ENCODE measurements around the gene BHLHE41.
A peak's percentile ranks its signal among the peaks of the same experiment; 100 is the strongest.

BHLHE41 gene

DNA sequence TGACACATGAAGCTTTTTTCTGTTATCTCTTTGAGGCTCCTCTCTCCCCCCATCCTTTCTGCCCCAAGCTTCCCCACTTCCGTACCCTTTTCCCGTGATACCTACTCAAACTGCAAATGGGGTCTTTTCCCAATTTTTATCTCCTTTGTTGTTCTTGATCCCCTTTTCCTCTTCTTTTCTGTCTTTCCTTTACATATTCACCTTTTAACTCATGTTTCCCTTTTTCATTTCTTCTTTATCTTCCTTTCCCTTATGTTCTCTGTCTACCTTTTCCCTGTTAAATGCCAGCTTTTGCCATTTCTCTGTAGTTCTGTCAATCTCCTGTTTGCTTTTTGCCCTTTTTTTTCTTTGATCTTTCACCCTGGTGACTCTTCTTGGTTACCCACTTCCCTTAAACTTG lies 2.6 kb upstream of the BHLHE41 start:
- in situ Hi-C loops (cut with MboI; ENCODE audit: low sequenced_read_pairs) = no loop called here
- H3K4me1 ChIP-seq = peaks cover 9% of the 10 kb centered on the region
- H3K4me3 ChIP-seq = no peak overlapping the region

DNA sequence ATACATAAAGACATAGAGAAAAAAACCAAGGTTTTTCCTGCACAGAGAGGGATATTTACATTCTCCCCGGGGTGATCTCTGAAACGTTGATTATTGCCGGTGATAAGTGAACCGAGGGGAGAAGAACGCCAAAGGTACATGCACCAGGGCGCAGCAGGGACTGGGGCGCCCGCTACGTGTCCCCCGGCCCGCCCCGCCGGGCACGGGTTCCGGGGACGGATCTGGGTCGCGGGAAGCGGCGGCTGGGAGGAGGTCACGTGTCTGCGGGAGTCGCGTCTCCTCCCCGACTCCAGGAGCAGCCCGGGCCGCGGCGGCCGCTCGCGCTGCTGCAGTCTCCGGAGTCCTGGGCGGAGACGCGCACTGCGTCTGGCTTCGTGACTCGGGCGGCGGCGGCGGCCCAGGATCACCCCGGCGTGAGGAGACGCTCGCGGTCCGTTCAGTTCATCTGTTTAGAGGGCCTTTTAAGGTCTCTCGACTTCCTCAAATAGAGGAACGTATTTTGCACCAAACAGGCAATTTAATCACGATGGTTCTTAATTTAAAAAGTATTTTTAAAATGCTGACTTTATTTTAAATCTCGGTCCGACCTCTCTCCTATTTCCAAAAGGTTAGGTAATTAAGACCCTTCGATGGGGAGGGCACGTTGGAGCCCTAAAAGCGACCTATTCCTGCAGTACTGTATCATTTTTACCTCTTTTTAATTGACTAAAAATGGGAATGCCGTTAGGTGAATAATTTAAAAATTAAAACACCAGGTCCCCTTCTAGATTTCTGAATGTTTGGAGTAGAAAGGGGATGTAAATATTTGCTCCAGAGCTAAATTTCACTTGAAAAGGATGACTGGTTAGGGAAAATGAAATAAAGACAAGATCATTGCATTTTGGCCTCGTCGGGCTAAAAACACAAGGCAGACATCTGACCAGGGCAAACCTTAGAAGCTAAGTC lies 1.8 kb upstream of the BHLHE41 start:
- Histone ChIP-seq H3K27me3 (ENCODE audit: low read depth) (peaks cover 54% of the 10 kb centered on the region), H3K4me3 (peak overlapping the region; percentile 42), H3K36me3 (replicated peaks) (no peaks in the 10 kb centered on the region), H3K4me1 (peaks cover 9% of the 10 kb centered on the region), H3K9me3 (no peaks in the 10 kb centered on the region)
- in situ Hi-C loops (cut with MboI; ENCODE audit: low sequenced_read_pairs) = no loop called here
- DNase-seq (ENCODE audit: low spot score in 2 of 2) = peak; percentile 70 to 81

More for the DNA sequence above, 2.6 kb upstream of the BHLHE41 start:
- H3K27me3 ChIP-seq (ENCODE audit: low read depth) = peaks cover 55% of the 10 kb centered on the region
- H3K9me3 ChIP-seq = no peaks in the 10 kb centered on the region
- H3K36me3 ChIP-seq (replicated peaks) = no peaks in the 10 kb centered on the region
- no peak for DNase-seq (ENCODE audit: low spot score in 2 of 2)

DNA sequence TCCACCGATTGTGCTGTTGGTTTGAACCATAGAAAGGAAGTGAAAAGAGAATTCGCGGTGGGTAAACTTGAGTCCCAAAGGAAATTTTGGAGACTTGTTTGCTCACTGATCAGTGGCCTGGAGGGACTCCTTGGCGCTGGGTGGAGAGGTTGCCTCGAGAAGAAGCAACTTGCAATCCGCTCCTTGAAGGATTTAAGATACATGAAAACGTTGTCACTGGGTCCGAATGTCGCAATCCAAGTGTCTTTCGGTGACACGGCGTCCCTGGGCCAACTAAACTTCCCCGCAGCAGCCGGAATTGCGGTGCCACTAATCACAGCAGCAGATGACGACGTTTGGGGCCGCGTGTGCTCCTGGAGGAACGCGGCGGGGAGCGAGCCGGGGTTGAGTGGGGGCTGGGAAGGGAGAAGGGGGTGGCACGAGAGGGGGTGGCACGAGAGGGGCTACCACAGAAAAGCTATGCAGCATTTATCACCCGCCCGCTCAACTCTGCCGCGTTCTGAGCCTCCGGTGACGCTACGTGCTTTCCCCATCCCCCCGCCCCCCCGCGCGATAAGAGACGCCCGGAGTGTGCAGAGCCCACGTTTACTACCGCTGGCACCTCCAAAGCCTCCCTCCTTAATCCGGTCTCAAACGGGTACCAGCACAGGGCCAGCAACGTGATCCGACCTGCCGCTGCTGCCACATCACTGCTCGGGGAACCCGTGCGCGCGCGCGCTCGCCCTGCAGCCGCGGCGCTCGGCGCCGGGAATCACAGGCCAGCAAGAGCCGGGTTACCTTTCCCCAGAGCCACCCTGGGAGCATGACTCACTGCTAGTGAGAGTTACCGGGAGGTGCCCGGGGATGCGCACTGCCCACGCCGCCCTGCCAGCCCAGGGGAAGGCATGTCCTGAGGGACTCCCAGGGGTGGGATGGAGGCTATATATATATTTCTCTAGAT lies 833 bp upstream of the BHLHE41 start:
- Histone ChIP-seq H3K36me3 (replicated peaks) (no peaks in the 10 kb centered on the region), H3K9me3 (no peaks in the 10 kb centered on the region), H3K27me3 (ENCODE audit: low read depth) (peaks cover 55% of the 10 kb centered on the region), H3K4me1 (peaks cover 9% of the 10 kb centered on the region), H3K4me3 (peak overlapping the region; percentile 42)
- in situ Hi-C loops (cut with MboI; ENCODE audit: low sequenced_read_pairs) = no loop called here
- peak; percentile 63 to 76 for DNase-seq (ENCODE audit: low spot score in 2 of 2)

DNA sequence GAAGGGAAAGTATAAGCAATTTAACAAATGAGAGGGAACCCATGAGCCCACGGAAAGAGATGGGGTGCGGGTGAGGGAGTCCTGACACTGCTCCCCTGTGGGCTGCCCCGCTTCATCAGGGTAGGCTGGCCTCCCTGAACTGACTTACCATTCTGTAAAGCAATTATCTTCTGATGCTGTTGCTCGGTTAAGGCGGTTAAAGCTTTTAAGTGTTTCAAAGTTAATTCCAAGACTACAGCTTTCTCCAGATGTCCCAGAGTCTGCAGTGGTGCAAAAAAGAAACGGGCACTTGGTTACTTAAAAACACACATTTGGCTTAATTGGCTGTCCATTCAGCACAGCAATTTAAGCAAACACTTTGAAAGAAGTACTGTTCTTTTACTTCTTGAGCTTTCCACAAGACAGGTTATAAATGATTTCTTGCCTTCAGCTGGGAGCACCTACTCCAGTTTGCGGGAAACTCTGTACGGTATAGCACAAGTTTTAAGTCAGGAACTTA lies 1.3 kb downstream of the BHLHE41 start:
- no peak for DNase-seq (ENCODE audit: low spot score in 2 of 2)
- in situ Hi-C loops (cut with MboI; ENCODE audit: low sequenced_read_pairs) = loop anchor here (25.0 kb wide), 1 partner anchor 514 kb away; no protein-coding TSS in a partner anchor
- no peaks in the 10 kb centered on the region for H3K9me3 ChIP-seq
- H3K27me3 ChIP-seq (ENCODE audit: low read depth) = peaks cover 39% of the 10 kb centered on the region
- no peaks in the 10 kb centered on the region for H3K36me3 ChIP-seq (replicated peaks)
- H3K4me1 ChIP-seq = peaks cover 9% of the 10 kb centered on the region
- no peak overlapping the region for H3K4me3 ChIP-seq

DNA sequence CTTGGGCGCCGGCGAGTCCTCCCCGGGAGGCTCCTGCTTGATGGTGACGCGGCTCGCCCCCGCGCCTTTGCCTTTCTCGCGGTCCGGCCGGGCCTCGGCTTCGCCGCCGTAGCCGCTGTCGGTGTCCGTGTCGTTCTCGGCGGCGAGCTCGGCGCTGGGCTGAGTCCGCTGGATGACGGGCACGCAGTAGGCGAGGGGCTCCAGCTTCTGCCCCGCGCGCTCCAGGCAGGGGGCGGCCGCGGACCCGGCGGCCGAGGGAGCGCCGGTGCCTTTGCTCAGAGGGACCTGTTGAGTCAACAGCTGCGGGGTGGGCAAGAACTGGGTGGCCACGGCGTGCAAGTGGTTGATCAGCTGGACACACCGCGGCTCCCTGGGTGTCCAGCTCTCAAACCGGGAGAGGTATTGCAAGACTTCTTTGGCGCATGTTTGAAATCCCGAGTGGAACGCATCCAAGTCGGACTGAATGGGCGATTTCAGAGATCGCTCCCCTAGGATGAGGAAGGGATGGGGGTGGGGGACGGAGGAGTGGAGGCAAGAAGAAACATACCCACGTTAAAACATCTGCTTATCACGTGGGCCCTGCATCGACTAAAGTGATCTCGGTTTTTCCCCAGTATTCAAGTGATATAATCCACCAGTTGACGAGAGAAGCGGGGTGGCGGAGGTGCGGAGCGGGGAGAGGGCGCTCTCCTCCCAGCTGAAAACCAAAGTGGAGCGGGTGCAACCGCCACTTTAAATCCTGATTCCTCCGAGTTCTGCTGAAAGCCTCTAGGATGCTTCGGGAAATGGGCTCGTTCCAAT lies 2.0 kb downstream of the BHLHE41 start:
- Histone ChIP-seq H3K9me3 (no peaks in the 10 kb centered on the region), H3K4me1 (peaks cover 9% of the 10 kb centered on the region), H3K27me3 (ENCODE audit: low read depth) (peaks cover 37% of the 10 kb centered on the region), H3K36me3 (replicated peaks) (no peaks in the 10 kb centered on the region), H3K4me3 (peak overlapping the region; percentile 34)
- DNase-seq (ENCODE audit: low spot score in 2 of 2) = peak; percentile 14 to 52
- in situ Hi-C loops (cut with MboI; ENCODE audit: low sequenced_read_pairs) = loop anchor here (25.0 kb wide), 1 partner anchor 514 kb away; no protein-coding TSS in a partner anchor

DNA sequence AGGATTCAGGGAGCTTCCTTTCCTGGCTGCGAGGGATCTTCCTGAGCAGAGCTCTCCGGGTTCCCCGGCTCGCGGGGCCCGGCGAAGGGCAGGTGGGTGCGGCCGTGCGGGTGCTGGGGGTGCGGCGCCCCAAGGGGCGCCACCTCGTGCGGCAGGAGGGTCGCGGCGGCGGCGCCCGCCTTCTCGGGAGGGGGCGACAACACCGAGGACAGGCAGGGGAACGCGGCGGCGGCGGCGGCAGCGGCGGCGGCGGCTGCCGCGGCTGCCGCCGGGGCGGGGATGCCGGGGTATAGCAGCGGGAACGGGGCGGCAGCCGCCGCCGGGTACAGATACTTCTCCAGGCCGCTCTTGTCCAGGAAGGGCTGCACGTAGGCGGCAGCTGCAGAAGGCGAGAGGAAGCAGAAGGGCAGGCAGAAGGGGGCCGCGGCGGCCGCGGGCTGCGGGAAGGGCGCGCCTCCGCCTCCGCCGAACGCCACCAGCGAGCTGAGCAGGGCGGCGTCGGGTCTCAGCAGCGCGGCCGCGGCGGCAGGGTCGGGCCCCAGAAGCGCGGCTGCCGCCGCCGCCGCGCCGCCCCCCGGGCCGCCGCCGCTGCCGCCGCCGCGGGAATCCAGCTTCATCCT lies 2.7 kb downstream of the BHLHE41 start:
- Histone ChIP-seq H3K4me1 (peaks cover 10% of the 10 kb centered on the region), H3K36me3 (replicated peaks) (no peaks in the 10 kb centered on the region), H3K9me3 (no peaks in the 10 kb centered on the region), H3K27me3 (ENCODE audit: low read depth) (peaks cover 31% of the 10 kb centered on the region), H3K4me3 (peak overlapping the region; percentile 34)
- DNase-seq (ENCODE audit: low spot score in 2 of 2) = peak in 1 of 2 experiments; percentile 39
- in situ Hi-C loops (cut with MboI; ENCODE audit: low sequenced_read_pairs) = loop anchor here (25.0 kb wide), 1 partner anchor 515 kb away; no protein-coding TSS in a partner anchor

DNA sequence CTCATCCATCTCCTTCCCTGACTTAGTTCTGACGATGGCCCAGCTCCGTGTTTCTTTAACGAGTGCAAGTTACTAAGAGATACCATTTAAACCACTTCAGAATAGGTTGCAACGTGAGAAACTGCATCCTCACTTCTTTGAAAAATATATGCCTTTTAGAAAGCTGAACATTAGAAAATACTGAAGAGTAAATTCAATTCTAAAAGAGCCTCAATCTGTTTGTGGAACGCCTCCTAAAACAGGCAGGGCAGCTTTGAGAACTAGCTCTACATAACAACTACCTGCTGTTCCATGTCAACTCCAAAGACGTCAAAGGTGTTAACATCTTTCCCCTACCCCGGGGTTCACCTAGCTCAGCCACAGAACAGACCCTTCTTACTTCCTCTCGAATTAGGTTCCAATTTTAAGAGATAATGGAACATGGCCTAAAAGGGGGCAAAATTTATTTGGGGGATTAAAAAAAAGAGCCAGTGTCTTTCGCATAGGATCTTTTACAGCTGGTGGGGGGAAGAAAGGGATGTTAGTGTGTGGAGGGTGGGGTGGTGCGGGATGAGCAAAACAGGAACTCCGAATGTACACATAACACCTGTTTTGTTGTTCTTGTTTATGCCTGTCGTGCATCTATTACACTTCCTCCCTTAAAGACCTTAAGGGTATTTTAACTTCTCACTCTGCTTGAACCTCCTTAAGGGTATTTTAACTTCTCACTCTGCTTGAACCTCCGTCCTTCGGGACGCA lies 3.3 kb downstream of the BHLHE41 start:
- H3K36me3 ChIP-seq (replicated peaks) = no peaks in the 10 kb centered on the region
- H3K4me1 ChIP-seq = peaks cover 17% of the 10 kb centered on the region
- peak overlapping the region; percentile 34 for H3K4me3 ChIP-seq
- no peak for DNase-seq (ENCODE audit: low spot score in 2 of 2)
- H3K9me3 ChIP-seq = no peaks in the 10 kb centered on the region
- in situ Hi-C loops (cut with MboI; ENCODE audit: low sequenced_read_pairs) = loop anchor here (25.0 kb wide), 1 partner anchor 516 kb away; no protein-coding TSS in a partner anchor
- peaks cover 25% of the 10 kb centered on the region for H3K27me3 ChIP-seq (ENCODE audit: low read depth)

DNA sequence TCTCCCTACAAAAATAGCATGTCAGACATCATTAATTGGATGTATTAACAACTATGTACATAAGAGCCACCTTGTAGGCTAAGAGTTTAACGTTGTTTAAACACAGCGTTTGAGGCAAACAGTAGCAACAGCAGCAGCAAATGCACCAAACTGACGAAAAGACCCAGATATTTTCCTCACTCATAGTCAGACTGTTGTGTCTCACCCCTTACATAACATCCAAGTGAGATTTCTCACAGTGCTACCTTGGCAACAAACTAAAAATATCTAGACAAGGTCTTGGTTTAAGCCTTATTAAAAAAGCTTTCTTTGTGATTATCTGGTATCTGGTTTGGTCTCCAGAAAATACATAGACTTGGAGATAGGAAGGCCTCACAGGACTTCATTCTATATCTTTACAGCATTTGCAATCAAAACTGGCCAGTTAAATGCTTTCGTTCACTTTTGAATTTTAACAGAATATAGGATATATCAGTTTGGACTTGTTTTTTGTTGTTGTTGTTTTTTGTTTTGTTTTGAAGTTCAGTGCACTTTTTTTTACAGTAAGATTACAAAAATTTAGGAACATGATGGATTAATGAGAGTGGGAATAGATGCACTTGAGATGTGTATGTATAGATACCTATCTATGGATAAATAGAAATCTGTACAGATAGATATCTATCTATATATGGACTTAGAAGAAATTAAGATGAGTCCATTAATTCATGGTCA lies 4.1 kb downstream of the BHLHE41 start:
- Histone ChIP-seq H3K4me3 (no peak overlapping the region), H3K27me3 (ENCODE audit: low read depth) (peaks cover 23% of the 10 kb centered on the region)
- in situ Hi-C loops (cut with MboI; ENCODE audit: low sequenced_read_pairs) = loop anchor here (25.0 kb wide), 1 partner anchor 517 kb away; no protein-coding TSS in a partner anchor

DNA sequence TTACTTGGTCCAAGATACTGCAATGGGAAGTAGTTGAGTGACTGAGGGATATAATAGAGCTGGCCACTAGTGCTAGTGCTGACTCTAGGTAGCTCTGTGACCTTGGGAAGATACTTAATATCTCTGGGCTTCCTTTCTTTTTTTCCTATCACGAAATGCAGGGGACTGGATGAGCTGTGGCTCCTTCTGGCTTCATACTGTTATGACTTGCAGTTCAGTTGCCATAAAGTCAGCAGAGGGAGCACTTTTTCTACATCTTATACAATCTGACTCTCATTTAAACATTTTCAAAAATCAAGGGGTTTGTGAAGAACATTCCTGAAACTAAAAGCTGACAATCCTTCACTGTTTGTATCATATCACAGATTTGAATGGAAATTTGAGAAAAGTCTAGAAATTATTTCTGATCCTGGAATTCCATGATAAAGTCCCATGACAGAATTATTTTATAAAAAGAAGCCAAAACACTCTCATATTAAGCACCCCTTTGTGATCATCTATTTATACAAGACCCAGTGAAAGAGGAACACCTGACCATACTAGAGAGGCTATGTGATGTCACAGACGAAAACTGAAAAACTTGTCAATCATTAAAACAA lies 5.3 kb downstream of the BHLHE41 start:
- Histone ChIP-seq H3K4me3 (no peak overlapping the region), H3K9me3 (no peaks in the 10 kb centered on the region), H3K27me3 (ENCODE audit: low read depth) (peaks cover 20% of the 10 kb centered on the region), H3K4me1 (peaks cover 16% of the 10 kb centered on the region), H3K36me3 (replicated peaks) (no peaks in the 10 kb centered on the region)
- peak in 1 of 2 experiments; percentile 52 for DNase-seq (ENCODE audit: low spot score in 2 of 2)
- in situ Hi-C loops (cut with MboI; ENCODE audit: low sequenced_read_pairs) = loop anchor here (25.0 kb wide), 1 partner anchor 518 kb away; no protein-coding TSS in a partner anchor

More for the DNA sequence above, 4.1 kb downstream of the BHLHE41 start:
- Histone ChIP-seq H3K4me1 (peaks cover 18% of the 10 kb centered on the region), H3K9me3 (no peaks in the 10 kb centered on the region), H3K36me3 (replicated peaks) (no peaks in the 10 kb centered on the region)
- no peak for DNase-seq (ENCODE audit: low spot score in 2 of 2)

DNA sequence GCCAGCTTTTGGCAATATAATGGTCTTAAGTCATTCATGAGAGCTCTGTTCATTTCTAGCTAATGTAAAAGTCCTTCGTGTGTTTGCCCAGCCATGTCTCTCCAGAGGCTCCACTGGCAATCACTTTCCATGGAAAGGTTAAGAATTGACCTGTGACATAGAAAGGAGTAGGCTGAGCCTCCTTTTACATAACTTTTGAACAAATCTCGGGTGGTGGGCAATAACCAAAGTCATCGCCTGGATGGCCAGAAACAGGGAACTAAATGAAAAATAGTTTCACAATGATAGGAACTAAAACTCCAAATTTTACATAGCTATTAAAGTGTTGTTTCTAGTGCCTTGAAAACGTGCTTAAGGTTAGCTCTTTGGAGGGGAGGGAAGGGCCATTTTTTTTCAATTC lies 6.5 kb downstream of the BHLHE41 start:
- in situ Hi-C loops (cut with MboI; ENCODE audit: low sequenced_read_pairs) = loop anchor here (25.0 kb wide), 1 partner anchor 519 kb away; no protein-coding TSS in a partner anchor
- no peaks in the 10 kb centered on the region for H3K9me3 ChIP-seq
- peaks cover 9% of the 10 kb centered on the region for H3K27me3 ChIP-seq (ENCODE audit: low read depth)
- DNase-seq (ENCODE audit: low spot score in 2 of 2) = no peak
- H3K4me1 ChIP-seq = peaks cover 16% of the 10 kb centered on the region
- no peak overlapping the region for H3K4me3 ChIP-seq
- no peaks in the 10 kb centered on the region for H3K36me3 ChIP-seq (replicated peaks)

Data from HAP-1 (cell line).